Retinal pigment epithelial cell (primary cell): ENCODE data around the gene PTPRN2.

Experiments used
- DNase-seq: peaks from one replicate; pipeline ENCODE4 v3.0.0-alpha.2; 2010; ENCODE audit warnings: low read depth
- H3K4me3 ChIP-seq: 2 replicates; pipeline ENCODE4 v1.5.1; 2011; ENCODE audit warnings: mild to moderate bottlenecking, low read length, control low read depth, moderate library complexity
- TF ChIP-seq, protein P1 (sequence below): conservative IDR thresholded peaks from 2 replicates; pipeline ENCODE4 v1.5.1; 2011; ENCODE audit warnings: low read depth, low read length, control low read depth, inconsistent platforms

The PTPRN2 gene

DNA sequence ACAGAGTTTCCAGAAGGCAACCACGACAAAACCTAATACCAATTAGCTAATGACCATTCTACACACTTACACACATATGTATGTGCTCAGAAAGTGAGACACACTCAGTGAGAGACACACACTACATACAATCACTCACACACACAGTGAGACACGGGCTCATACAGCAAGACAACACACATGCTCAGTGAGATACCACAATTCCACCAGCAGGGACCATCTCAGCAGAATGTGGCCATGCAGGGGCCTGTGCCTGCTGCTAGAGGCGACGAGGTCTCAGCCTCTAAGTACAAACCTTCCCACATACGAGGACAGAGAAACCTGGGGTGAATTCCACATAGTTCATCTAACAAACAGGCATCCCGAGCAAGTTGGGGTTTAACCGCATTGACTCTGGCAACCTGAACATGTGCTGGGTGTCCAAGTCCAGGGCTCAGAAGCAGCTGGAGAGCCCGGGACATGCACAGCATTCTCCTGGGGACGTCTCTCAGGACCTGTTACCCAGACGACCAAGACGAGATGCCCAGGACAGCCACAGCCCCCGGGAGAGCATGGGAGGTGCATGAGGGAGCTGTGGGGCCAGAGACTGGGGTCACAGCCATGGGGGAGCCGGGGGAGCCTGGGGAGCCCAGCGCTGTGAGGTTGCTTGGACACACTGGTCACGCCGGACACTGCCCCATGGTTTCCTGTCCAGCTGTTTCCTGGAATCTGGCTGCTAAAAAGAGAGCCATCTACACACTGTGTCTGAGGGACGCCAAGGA lies 523.6 kb downstream of the PTPRN2 start:
- no peak for DNase-seq
- TF ChIP-seq, protein P1, sequence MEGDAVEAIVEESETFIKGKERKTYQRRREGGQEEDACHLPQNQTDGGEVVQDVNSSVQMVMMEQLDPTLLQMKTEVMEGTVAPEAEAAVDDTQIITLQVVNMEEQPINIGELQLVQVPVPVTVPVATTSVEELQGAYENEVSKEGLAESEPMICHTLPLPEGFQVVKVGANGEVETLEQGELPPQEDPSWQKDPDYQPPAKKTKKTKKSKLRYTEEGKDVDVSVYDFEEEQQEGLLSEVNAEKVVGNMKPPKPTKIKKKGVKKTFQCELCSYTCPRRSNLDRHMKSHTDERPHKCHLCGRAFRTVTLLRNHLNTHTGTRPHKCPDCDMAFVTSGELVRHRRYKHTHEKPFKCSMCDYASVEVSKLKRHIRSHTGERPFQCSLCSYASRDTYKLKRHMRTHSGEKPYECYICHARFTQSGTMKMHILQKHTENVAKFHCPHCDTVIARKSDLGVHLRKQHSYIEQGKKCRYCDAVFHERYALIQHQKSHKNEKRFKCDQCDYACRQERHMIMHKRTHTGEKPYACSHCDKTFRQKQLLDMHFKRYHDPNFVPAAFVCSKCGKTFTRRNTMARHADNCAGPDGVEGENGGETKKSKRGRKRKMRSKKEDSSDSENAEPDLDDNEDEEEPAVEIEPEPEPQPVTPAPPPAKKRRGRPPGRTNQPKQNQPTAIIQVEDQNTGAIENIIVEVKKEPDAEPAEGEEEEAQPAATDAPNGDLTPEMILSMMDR, result no peak
- no peak overlapping the region for H3K4me3 ChIP-seq

DNA sequence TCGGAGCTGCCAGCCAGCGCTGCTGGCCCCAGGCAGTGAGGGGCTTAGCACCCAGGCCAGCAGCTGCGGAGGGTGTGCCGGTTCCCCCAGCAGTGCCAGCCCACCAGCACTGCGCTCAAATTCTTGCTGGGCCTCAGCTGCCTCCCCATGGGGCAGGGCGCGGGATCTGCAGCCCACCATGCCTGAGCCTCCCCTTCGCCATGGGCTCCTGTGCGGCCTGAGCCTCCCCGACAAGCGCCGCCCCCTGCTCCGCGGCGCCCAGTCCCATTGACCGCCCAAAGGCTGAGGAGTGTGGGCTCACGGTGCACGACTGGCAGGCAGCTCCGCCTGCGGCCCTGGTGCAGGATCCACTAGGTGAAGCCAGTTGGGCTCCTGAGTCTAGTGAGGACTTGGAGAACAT lies 525.0 kb downstream of the PTPRN2 start:
- H3K4me3 ChIP-seq, result no peak overlapping the region
- no peak for DNase-seq
- TF ChIP-seq, protein P1, result no peak

DNA sequence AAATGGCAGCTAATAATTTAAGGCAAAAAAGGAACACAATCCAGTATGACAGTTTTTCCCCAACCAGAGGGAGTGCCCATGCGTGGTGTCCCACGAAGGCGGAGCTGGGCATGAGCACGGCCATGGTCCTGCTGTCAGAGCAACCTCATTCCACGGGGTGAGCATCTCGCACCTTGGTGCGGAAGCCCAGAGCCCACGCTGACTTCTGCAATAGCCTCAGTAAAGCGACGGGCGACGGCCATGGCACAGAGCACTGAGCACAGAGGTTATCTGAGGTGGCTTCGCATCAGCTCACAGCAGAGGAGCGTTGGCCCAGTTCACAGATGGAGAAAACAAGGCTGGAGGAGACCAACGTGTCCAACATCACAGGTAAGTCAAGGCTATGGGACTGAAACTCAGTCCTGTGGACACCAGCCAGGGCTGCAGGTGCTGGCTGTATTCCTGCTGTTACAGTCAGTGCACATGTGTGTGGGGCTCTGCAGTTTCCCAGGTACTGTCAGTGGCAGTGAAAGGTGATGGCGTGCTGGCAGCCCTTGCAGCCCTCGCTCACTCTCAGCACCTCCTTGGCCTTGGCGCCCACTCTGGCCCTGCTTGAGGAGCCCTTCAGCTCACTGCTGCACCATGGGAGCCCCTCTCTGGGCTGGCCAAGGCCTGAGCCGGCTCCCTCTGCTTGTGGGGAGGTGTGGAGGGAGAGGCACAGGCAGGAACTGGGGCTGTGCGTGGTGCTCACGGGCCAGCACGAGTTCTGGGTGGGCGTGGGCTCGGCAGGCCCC lies 525.6 kb downstream of the PTPRN2 start:
- no peak overlapping the region for H3K4me3 ChIP-seq
- no peak for DNase-seq
- TF ChIP-seq, protein P1, result no peak

DNA sequence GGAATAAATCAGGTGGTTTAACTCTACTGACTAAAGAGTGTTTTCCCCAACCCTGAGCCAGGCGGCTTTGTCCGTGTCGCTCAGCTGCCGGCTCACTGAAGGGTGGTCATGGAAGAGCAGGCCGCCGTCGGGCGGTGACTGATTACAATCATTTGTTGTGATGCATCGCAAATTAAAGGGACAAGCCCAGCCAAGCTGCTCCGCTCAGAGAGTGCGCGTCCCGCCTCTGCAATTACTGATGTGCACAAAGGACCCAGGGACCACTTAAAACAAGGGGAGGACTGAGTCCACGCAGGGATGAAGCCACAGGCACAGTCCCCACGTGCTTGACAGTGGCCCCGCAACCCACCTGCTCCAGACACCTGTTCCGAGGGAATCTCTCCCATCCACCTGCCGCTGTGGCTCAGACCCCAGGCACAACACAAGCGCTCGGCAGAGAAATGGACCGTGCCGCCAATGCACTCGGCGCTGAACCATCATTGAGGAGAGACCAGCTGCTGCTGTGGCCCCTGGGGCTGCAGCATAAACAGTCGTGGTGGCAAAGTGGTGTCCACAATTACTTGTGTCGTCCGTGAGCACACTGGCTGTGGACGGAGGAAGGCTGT lies 526.5 kb downstream of the PTPRN2 start:
- TF ChIP-seq, protein P1, result no peak
- DNase-seq, result no peak

DNA sequence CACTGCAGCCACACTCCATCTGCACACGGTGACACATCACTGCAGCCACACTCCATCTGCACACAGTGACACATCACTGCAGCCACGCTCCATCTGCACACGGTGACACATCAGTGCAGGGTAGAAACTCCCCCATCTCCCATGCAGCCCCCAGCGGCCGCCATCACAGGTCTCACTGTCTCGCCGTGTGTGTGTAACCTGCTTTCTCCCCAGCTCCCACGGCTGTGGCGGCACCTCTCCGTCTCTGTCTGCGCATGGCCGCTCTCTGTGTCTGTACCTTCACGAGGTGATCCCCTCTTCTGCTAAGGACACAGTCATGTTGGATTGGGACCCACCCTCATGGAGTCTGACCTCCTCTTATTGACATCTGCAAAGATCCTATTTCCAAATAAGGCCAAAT lies 527.4 kb downstream of the PTPRN2 start:
- TF ChIP-seq, protein P1, result no peak
- H3K4me3 ChIP-seq, result no peak overlapping the region
- DNase-seq, result no peak

More for the DNA sequence above, 526.5 kb downstream of the PTPRN2 start:
- no peak overlapping the region for H3K4me3 ChIP-seq

DNA sequence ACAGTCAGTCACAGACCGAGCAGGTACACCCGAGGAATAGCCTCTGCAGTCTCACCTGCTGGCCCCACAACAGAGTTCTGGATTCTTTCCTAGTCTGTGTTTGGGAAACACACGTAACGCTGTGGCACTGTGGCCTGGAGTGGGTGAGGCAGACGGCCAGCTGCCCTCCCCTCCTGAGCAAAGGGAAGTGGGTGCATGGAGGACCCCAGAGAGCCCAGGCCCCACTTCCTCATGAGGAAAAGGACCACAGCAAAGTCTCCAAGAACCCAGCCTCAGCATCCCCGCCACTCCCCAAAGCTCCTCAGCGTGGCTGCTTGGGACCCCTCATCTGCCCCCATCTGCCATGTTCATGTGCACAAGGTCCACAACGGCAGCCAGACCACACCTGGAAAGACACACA lies 530.2 kb downstream of the PTPRN2 start:
- TF ChIP-seq, protein P1, result no peak
- H3K4me3 ChIP-seq, result no peak overlapping the region
- no peak for DNase-seq

DNA sequence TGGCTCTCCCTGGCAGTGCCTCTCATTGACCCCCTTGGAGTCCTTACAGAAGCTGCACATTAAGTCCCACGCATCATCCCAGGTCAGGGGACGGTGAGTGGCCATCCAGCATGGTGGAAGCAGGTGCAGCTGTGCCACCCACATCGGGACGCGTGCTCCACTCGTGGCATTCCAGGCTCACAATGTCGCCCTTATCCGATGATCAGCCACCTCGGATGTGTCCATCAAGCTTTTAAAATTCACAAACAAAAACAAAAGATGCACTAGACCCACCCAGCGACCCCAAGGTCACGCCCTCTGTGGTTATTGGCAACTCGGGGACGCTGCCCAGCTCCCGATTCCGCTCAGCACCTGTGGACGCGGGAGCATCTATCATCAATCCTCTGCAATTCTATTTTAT lies 530.9 kb downstream of the PTPRN2 start:
- no peak for DNase-seq
- no peak overlapping the region for H3K4me3 ChIP-seq
- TF ChIP-seq, protein P1, result no peak
